Activated naive CD8-positive, alpha-beta T cell treated with anti-CD3 and anti-CD28 coated beads, Interleukin-2, amount 50 U/mL, for 24 hours (primary cell): ENCODE results near the gene NUB1.
A peak's percentile ranks its signal among the peaks of the same experiment; 100 is the strongest.

ENCODE experiments used
- ATAC-seq: fragments of 150-1000 bp; cut with Tn5 transposase; one replicate; pipeline ENCODE4 v1.10.0; 2021
- DNase-seq: peaks from one replicate; pipeline ENCODE4 v3.0.0; 2021
- H3K27ac Mint-ChIP-seq: one replicate; pipeline ENCODE4 v1.8.0; 2021; ENCODE audit warnings: mild to moderate bottlenecking, mixed read lengths
- H3K27me3 Mint-ChIP-seq: one replicate; pipeline ENCODE4 v1.8.0; 2021; ENCODE audit warnings: mixed read lengths
- H3K36me3 Mint-ChIP-seq: one replicate; pipeline ENCODE4 v1.8.0; 2021; ENCODE audit warnings: low read depth, mixed read lengths
- H3K4me1 Mint-ChIP-seq: one replicate; pipeline ENCODE4 v1.8.0; 2021; ENCODE audit warnings: mixed read lengths
- H3K4me3 Mint-ChIP-seq: one replicate; pipeline ENCODE4 v1.8.0; 2021; ENCODE audit warnings: mild to moderate bottlenecking, moderate library complexity, mixed read lengths
- H3K9me3 Mint-ChIP-seq: one replicate; pipeline ENCODE4 v1.8.0; 2021; ENCODE audit warnings: mixed read lengths

Gene NUB1

DNA sequence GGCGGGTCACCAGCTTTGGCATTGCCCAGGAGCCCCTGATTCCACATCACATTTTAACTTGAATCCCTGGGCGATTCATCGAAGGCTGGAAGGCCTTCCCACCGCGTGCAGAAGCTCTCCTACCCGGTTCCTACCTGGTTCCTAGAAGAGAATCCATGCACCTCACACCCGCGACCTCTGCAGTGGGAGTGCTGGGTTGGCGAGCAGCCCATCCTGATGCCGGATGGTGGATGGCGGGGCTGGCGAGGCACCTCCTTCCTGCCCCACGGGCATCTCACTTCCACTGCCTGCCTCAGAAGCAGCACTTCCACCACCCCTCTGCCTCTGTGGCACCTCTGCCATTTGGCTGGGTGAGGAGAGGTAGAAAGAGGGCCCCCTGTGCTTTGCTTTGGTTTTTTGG, 32.0 kb downstream of the NUB1 start:
- ATAC-seq = no peak
- Mint-ChIP-seq H3K27ac (no peak overlapping the region), H3K27me3 (no peaks in the 10 kb centered on the region), H3K4me3 (no peak overlapping the region), H3K9me3 (no peaks in the 10 kb centered on the region), H3K36me3 (peaks cover 19% of the 10 kb centered on the region), H3K4me1 (peaks cover under 1% of the 10 kb centered on the region)
- DNase-seq = no peak

DNA sequence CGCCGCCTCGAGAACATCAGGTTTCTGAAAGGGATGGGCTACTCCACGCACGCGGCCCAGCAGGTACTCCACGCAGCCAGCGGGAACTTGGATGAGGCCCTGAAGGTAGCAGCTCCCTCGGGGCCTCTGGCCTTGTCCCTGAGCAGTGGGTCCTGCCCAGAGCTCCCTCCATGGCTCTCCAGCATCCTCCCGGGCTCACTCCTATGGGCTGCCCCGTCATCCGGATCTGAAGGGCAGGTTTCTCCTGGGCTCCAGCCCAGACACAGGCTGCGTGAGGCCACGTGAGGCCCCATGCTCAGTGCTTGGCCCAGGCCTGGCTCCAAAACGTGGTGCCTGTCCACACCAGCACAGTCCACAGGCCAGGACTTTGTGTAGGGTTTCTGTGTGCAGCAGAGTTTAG, 32.5 kb downstream of the NUB1 start:
- no peak for ATAC-seq
- no peak for DNase-seq
- no peak overlapping the region for H3K4me3 Mint-ChIP-seq
- peaks cover 16% of the 10 kb centered on the region for H3K36me3 Mint-ChIP-seq
- H3K27ac Mint-ChIP-seq = no peak overlapping the region
- no peaks in the 10 kb centered on the region for H3K9me3 Mint-ChIP-seq
- no peaks in the 10 kb centered on the region for H3K27me3 Mint-ChIP-seq
- no peaks in the 10 kb centered on the region for H3K4me1 Mint-ChIP-seq

DNA sequence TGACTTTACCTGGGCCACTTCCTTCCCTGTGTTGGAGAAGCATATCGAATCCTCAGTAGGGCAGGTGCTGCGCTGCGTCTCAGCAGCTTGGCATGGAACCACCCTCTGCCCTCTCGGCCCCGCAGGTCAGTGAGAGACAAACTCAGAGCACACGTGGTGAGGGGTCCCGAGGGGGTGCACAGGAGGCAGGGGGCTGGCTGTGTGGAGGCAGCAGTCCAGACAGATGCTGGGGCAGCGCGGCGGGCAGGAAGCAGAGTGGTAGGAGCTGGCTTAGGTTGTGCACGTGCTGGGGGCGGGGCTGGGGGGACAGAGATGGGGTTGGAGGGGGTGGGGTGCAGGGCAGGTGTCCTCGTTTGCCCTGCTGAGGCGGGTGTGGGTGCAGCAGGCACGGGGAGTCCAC, 33.1 kb downstream of the NUB1 start:
- H3K27me3 Mint-ChIP-seq = no peaks in the 10 kb centered on the region
- H3K27ac Mint-ChIP-seq = no peak overlapping the region
- H3K4me3 Mint-ChIP-seq = no peak overlapping the region
- no peaks in the 10 kb centered on the region for H3K9me3 Mint-ChIP-seq
- no peak for ATAC-seq
- DNase-seq = no peak
- H3K36me3 Mint-ChIP-seq = peaks cover 13% of the 10 kb centered on the region
- no peaks in the 10 kb centered on the region for H3K4me1 Mint-ChIP-seq

DNA sequence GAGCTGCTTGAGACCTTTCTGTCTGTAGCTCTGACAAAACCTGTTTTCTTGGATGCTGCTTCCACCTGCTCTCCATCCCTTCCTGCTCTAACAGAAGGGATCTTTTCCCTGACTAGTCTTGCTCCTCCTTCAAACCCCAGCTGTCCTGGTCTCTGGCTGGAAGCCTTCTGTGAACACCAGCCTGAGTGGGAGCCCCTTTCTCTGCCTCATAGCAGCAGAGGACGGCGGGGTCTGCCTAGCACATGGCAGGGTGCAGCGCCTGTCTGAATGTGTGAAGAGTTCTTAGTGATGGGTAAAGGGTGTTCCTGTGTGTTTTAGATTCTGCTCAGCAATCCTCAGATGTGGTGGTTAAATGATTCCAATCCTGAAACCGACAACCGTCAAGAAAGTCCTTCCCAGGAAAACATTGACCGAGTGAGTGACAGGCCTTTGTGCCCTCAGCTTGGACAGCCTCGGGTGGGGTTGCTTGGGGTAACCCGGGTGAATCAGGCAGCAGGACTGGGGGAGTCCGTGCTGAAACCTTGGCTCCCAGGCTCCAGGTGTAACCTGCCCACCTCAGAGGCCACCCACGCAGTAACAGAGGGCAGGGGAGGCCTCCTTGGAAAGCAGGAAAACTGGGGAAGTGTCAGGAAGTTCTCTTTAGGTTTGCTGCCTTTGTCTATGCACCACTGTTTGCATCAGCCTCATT, 34.1 kb downstream of the NUB1 start:
- Mint-ChIP-seq H3K27ac (no peak overlapping the region), H3K27me3 (no peaks in the 10 kb centered on the region), H3K4me1 (peaks cover under 1% of the 10 kb centered on the region), H3K4me3 (no peak overlapping the region), H3K36me3 (peaks cover 9% of the 10 kb centered on the region), H3K9me3 (no peaks in the 10 kb centered on the region)
- DNase-seq = no peak
- no peak for ATAC-seq

DNA sequence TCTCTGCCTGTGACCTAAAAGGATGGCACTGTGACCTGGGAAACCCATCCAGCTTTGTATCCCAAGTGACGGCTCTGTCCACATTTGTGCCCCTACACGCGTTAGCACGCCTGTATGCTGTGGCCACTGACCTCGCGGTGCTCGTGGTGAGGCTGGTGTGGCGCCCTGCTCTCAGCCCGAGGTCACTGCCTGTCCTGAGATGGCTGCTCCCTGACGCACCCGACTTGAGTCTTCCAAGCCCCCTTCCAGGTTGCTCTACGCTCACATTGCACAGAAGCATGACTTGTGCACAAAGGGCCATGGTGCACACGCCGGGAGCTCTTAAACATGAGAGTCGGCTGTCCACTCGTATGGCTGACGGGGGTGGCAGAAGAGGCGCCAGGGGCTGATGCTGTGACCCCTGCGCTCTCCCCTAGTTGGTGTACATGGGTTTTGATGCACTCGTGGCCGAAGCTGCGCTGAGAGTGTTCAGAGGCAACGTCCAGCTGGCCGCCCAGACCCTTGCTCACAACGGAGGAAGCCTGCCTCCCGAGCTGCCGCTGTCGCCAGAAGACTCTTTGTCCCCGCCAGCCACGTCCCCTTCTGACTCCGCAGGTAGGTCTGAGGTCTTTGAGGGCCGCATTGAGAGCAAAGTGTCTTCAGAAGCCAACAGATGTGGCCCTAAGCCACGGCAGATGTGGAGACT, 34.7 kb downstream of the NUB1 start:
- Mint-ChIP-seq H3K27ac (no peak overlapping the region), H3K4me1 (peaks cover 4% of the 10 kb centered on the region), H3K36me3 (peaks cover 7% of the 10 kb centered on the region), H3K27me3 (no peaks in the 10 kb centered on the region), H3K9me3 (no peaks in the 10 kb centered on the region), H3K4me3 (no peak overlapping the region)
- no peak for ATAC-seq
- DNase-seq = no peak

DNA sequence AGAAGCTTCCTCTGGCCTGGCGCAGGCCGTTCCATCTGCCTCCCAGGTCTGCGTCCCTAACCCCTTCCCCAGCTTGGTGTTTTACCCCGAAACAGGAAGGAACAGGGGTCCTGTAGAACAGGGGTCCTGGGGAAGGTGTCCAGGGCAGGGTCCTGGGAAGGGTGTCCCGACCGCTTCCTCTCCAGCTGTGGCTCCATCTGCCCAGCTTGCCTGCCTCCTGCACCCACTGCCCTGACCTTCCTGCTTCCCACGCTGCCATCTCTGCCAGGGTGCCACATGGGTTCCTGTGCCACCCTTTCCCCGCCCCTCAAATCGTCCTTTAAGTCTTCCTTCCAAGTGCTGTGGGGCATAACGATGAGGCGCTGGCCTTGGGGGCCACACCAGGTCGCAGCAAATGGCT, 35.8 kb downstream of the NUB1 start:
- Mint-ChIP-seq H3K36me3 (peaks cover 7% of the 10 kb centered on the region), H3K9me3 (no peaks in the 10 kb centered on the region), H3K4me1 (peaks cover 8% of the 10 kb centered on the region), H3K27me3 (peaks cover 4% of the 10 kb centered on the region), H3K27ac (no peak overlapping the region), H3K4me3 (no peak overlapping the region)
- DNase-seq (no peak), ATAC-seq (no peak)

DNA sequence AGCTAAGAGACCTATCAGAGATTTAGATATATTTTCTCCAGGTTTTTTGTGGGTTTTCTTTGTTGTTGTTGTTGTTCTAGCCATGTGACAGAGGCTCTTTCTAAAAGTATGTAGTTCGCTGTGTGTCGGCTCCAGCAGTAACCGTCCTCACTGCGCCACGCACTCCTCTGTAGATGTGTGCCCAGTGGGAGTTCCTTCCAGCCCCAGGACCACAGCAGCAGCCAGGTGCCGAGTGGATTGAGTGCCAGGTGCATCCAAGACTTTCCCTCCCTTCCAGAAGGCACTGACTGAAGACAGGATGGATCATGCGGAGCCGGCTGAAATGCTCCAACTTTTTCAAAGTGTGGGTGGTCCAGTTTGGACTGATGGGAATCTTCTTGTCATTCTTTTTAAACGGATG, 36.4 kb downstream of the NUB1 start:
- ATAC-seq (no peak), DNase-seq (no peak)
- Mint-ChIP-seq H3K36me3 (peaks cover 7% of the 10 kb centered on the region), H3K27ac (no peak overlapping the region), H3K4me1 (peaks cover 10% of the 10 kb centered on the region), H3K4me3 (no peak overlapping the region), H3K27me3 (peaks cover 9% of the 10 kb centered on the region), H3K9me3 (no peaks in the 10 kb centered on the region)

DNA sequence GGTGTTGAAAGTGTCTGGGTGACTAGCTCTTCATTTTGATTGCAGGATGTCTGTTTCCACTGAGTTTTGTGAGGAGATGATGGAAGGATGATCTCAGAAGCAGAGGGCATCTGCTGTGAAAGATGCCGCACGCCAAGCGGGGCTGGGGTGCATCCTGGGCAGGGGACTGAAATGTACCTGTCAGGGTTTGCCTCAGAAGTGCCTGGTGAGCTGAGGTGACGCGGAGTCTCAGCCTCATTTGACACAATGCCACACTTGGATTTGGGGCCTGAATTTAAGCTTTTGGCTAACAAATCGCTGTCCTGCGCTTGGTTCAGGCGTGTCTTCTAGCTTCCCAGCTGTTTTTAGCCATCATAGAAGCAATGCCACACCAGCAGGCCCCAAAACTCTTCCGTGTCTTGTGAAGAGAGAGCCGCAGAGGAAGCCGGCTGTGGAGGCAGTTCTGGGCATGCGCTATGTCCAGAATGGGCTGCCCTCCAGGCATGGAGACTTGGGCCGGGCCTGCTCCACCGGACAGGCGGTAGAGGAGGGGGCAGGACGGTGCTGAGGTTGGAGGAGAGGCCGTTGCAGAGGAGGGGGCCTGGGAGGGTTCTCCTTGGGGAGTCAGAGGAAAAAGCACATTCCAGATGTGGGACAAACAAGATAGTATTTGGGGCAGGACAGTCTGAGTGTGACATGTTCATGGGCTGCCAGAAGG, 37.0 kb downstream of the NUB1 start:
- peaks cover 12% of the 10 kb centered on the region for H3K27me3 Mint-ChIP-seq

DNA sequence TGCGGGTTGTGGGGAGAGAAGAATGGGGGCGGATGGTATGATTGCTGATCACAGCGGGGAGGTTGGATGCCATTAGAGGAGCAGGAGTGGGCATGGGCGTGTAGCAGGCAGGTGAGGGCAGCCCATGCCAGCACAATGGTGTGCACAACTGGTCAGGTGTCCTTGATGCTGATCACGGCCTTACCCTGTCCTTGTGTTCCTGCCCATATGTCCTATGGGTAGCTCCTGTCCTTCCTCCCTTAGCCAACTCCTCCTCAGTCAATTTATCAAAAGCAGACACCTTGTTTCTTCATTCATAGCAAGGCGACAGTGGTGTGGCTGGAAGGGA, 37.5 kb downstream of the NUB1 start:
- H3K9me3 Mint-ChIP-seq = no peaks in the 10 kb centered on the region
- H3K27me3 Mint-ChIP-seq = peaks cover 15% of the 10 kb centered on the region
- peaks cover 10% of the 10 kb centered on the region for H3K4me1 Mint-ChIP-seq
- no peak overlapping the region for H3K27ac Mint-ChIP-seq
- H3K4me3 Mint-ChIP-seq = no peak overlapping the region
- H3K36me3 Mint-ChIP-seq = peaks cover 7% of the 10 kb centered on the region
- ATAC-seq (no peak), DNase-seq (no peak)

More for the DNA sequence above, 37.0 kb downstream of the NUB1 start:
- Mint-ChIP-seq H3K9me3 (no peaks in the 10 kb centered on the region), H3K4me3 (no peak overlapping the region), H3K4me1 (peaks cover 10% of the 10 kb centered on the region), H3K36me3 (peaks cover 7% of the 10 kb centered on the region), H3K27ac (no peak overlapping the region)
- ATAC-seq (no peak), DNase-seq (no peak)

DNA sequence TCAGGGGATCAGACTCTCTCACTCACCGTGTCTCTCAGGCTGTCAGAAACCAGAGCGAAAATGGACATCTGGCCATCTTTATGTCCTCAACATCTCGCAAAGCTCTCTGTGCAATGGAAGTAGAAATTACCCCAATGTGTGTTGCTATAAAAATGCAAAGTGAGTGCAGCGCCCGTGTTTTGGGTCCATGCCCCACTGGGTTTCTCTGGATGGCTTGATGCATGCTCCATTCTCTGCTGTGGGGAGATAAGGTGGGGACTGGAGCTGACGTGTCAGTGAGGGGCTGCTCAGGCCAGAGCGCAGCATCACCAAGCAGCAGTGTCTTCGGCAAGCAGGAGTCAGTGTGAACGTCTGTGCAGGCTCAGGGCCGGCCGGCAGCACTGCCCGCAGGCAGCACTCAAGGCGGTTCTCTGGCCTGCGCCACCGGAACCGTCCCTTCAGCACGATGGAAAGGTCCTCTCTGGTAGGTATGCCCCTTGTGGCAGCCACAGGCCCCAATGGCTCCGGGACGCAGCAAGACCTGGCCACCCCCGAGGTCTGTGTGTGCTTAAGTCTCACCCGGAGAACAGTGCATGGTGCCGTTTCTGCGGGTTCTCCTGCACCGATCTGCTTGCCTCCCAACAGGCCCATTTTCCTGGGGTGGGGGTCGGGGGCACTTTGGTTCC, 38.1 kb downstream of the NUB1 start:
- Mint-ChIP-seq H3K27me3 (peaks cover 19% of the 10 kb centered on the region), H3K4me3 (no peak overlapping the region), H3K9me3 (no peaks in the 10 kb centered on the region), H3K27ac (peak overlapping the region; percentile 29), H3K36me3 (peaks cover 7% of the 10 kb centered on the region), H3K4me1 (peaks cover 10% of the 10 kb centered on the region)
- ATAC-seq (no peak), DNase-seq (no peak)

DNA sequence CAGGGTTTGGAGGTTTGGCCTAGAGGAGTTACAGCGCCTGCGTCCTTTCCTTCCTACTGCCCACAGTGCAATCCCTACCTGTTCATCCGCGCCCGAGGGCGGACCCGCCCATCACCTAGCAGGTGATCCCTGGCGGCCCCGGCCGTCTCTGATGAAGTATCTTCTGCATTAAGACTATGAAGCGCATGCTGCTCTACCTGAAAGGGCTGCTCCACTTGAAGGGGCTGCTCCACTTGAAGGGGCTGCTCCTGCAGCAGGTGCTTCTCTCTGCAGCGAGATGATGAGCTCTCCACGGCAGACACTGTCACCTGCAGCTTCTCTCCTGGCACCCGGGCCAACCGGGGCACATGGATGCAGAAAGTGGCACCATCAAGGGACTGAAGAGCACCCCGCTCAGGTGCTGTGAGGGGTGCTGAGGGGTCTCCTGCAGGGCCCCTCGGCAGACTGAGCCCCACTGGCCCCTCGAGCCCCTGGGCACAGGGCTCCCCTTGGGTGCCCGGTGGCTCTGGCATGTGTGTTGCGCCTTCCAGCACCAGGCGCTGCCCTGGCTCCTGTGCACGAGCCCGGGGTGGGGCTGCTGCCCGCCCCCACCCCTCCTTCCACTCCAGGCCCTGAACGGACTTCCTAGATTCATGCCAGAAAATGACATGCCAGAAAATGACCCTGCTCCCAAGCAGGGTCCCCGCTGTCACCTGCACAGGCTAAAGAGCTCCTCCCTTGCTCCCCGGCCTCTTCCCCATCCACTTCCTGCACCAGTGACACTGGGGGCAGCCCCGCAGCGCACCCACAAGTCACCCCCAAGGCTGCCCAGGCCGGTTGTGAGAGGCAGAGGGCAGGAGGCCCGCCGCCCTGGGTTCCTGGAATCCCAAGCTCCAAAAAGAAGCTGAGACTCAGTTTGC, 38.8 kb downstream of the NUB1 start:
- peak overlapping the region; percentile 8 for H3K4me3 Mint-ChIP-seq
- ATAC-seq (no peak), DNase-seq (no peak)
- peaks cover 4% of the 10 kb centered on the region for H3K36me3 Mint-ChIP-seq
- no peak overlapping the region for H3K27ac Mint-ChIP-seq
- H3K4me1 Mint-ChIP-seq = peaks cover 10% of the 10 kb centered on the region
- peaks cover 21% of the 10 kb centered on the region for H3K27me3 Mint-ChIP-seq
- no peaks in the 10 kb centered on the region for H3K9me3 Mint-ChIP-seq

DNA sequence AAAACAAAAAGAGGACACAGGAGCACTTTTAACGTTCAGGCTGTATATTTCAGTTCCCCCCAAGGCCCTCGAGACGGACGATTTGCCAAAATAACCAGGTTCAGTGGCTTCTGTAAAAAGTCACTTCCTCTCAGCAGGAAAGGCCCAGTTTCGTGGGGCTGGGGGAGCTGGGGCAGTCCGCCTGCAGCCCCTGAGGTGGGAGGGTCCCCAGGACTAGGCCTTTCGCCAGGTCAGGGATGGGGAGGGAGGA, 39.4 kb downstream of the NUB1 start:
- H3K9me3 Mint-ChIP-seq = no peaks in the 10 kb centered on the region
- ATAC-seq (no peak), DNase-seq (no peak)
- peak overlapping the region; percentile 8 for H3K4me3 Mint-ChIP-seq
- no peak overlapping the region for H3K27ac Mint-ChIP-seq
- peaks cover 10% of the 10 kb centered on the region for H3K4me1 Mint-ChIP-seq
- H3K27me3 Mint-ChIP-seq = peaks cover 21% of the 10 kb centered on the region
- peaks cover 3% of the 10 kb centered on the region for H3K36me3 Mint-ChIP-seq

DNA sequence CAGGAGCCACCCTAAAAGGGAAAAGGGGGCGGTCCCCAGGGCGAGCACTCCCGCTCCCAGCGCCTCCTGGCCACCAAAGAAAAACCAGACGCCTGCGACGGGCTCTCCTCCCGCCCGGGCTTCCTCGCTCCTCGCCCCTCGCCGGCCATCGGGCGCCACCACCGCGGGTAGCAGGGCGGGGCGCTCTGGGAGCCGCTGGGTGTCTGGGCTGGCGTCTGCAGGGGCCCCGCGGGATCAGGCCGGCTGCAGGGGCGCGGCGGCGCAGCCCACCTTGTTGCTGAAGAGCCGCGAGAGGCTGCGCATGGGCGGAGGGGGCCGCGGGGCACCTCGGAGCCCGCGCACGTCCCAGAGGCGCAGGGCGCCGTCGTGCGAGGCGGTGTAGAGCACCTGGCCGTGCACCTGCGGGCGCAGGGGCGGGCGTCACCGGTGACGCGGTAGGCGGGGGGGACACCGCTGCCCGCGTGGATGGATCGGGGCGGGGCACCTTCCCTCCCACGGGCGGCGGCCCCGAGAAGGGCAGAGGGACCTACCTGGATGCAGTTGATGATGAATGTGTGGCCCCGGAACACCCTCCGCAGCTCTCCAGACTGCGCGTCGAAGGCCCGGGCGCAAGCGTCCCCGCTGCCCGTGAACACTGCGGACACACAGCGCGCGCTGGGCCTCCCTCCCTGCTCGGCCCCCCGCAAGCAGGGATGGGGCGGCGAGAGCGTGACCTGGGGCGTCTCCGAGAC, 39.9 kb downstream of the NUB1 start:
- no peak overlapping the region for H3K27ac Mint-ChIP-seq
- H3K9me3 Mint-ChIP-seq = no peaks in the 10 kb centered on the region
- ATAC-seq = peak; percentile 30
- H3K4me3 Mint-ChIP-seq = peak overlapping the region; percentile 60
- DNase-seq = peak; percentile 22
- peaks cover 21% of the 10 kb centered on the region for H3K27me3 Mint-ChIP-seq
- H3K4me1 Mint-ChIP-seq = peaks cover 10% of the 10 kb centered on the region
- peaks cover 3% of the 10 kb centered on the region for H3K36me3 Mint-ChIP-seq
